ENCODE results near the gene ZCCHC9.

GRCh38 chr5:81359108-81359507, 57.7 kb downstream of the ZCCHC9 start:
- TF ChIP-seq POLR2AphosphoS5 (IDR thresholded peaks at IDR 0.05; ENCODE audit: low read depth, low read length) (no peak), POLR2A (IDR thresholded peaks at IDR 0.05; ENCODE audit: low read depth, low read length) (no peak)

All from GM12892 (cell line).